SU-DHL-6 (cell line): Measurements from ENCODE around the gene AJM1.

Experiments
- CTCF ChIP-seq: fragments of 200-600 bp; sonication (generic); IDR thresholded peaks from one replicate; pipeline ENCODE4 v1.5.1; 2017; ENCODE audit warnings: antibody characterized with exemption, mild to moderate bottlenecking, low read length, moderate library complexity; ENCODE audit not compliant: insufficient read depth, poor library complexity, severe bottlenecking
- EZH2phosphoT487 ChIP-seq: fragments of 200-600 bp; sonication (generic), shearing (Covaris generic); conservative IDR thresholded peaks from 2 replicates; pipeline ENCODE4 v1.6.1; 2018; ENCODE audit warnings: mild to moderate bottlenecking, antibody characterized with exemption, low read length, moderate library complexity, mixed read lengths

- TF ChIP-seq CTCF (no peak), EZH2phosphoT487 (no peak)
Observed at GRCh38 chr9:136829981-136830885, 12.0 kb upstream of the AJM1 start.
